Left lobe of liver (tissue), 2 donors: ENCODE measurements around the gene HIVEP3. TPM values are rescaled to one million over a fixed set of nuclear protein-coding genes. Genes with fewer than 3 reads are reported as not detected.

ENCODE experiments used
- ATAC-seq: fragments of 200-7000 bp; cut with Tn5 transposase; one replicate; pipeline ENCODE4 v1.9.1; 2020; ENCODE audit warnings: mild to moderate bottlenecking, moderate library complexity
- DNase-seq: peaks from one replicate; pipeline ENCODE4 v3.0.0-alpha.2; 2020; ENCODE audit warnings: low spot score
- total RNA-seq: library from RNA; stranded (reverse); gene quantifications from one replicate; pipeline ENCODE4 v1.2.1, GENCODE V29; 2021
- donor health status: DM: no; HTN: no; CAD: no; lungs with moderate emphysema.
- donor health status: DM: no; HTN: yes; CAD: no.

The HIVEP3 gene
- total RNA-seq, 1 donor from 2014 or later, result 2.6 TPM

GRCh38 chr1:41675401-41675800 lies 243.3 kb downstream of the HIVEP3 start:
- ATAC-seq (no peak), DNase-seq (no peak)

- no peak for DNase-seq
- ATAC-seq, result no peak
Measured at GRCh38 chr1:41674522-41674921, 244.2 kb downstream of the HIVEP3 start.

GRCh38 chr1:41673806-41674205 lies 244.9 kb downstream of the HIVEP3 start:
- DNase-seq, result no peak
- no peak for ATAC-seq

- ATAC-seq, result no peak
- no peak for DNase-seq
Measured at GRCh38 chr1:41673378-41673777, 245.3 kb downstream of the HIVEP3 start.

GRCh38 chr1:41672641-41673361 lies 245.9 kb downstream of the HIVEP3 start:
- DNase-seq, result no peak
- ATAC-seq, result no peak

GRCh38 chr1:41672173-41672572 lies 246.5 kb downstream of the HIVEP3 start:
- ATAC-seq (no peak), DNase-seq (no peak)

- DNase-seq, result no peak
- ATAC-seq, result no peak
Measured at GRCh38 chr1:41671116-41671755, 247.5 kb downstream of the HIVEP3 start.

GRCh38 chr1:41670217-41670957 lies 248.3 kb downstream of the HIVEP3 start:
- no peak for DNase-seq
- no peak for ATAC-seq

- DNase-seq (no peak), ATAC-seq (no peak)
Measured at GRCh38 chr1:41668967-41669366, 249.8 kb downstream of the HIVEP3 start.

- DNase-seq, result no peak
- no peak for ATAC-seq
Measured at GRCh38 chr1:41668054-41668660, 250.6 kb downstream of the HIVEP3 start.

GRCh38 chr1:41666981-41667631 lies 251.6 kb downstream of the HIVEP3 start:
- DNase-seq, result no peak
- ATAC-seq, result peak; percentile 64

GRCh38 chr1:41665962-41666917 lies 252.5 kb downstream of the HIVEP3 start:
- DNase-seq (no peak), ATAC-seq (no peak)

GRCh38 chr1:41664861-41665640 lies 253.7 kb downstream of the HIVEP3 start:
- ATAC-seq, result no peak

GRCh38 chr1:41663671-41664400 lies 254.9 kb downstream of the HIVEP3 start:
- DNase-seq (no peak), ATAC-seq (no peak)

More at GRCh38 chr1:41664861-41665640, 253.7 kb downstream of the HIVEP3 start:
- no peak for DNase-seq

- DNase-seq (no peak), ATAC-seq (peak; percentile 5)
Measured at GRCh38 chr1:41662765-41663437, 255.8 kb downstream of the HIVEP3 start.

GRCh38 chr1:41662061-41662764 lies 256.5 kb downstream of the HIVEP3 start:
- ATAC-seq, result peak; percentile 86
- no peak for DNase-seq

- ATAC-seq, result peak; percentile 40
- DNase-seq, result no peak
Measured at GRCh38 chr1:41661428-41662060, 257.2 kb downstream of the HIVEP3 start.
